ENCODE data around the gene ANP32E. TPM values are rescaled to one million over a fixed set of nuclear protein-coding genes. Genes with fewer than 3 reads are reported as not detected.

The ANP32E gene
- total RNA-seq, 1 donor from 2014 or later = 7.9 TPM

GRCh38 chr1:150185481-150185880 lies 50.4 kb downstream of the ANP32E start:
- H3K27me3 ChIP-seq (ENCODE audit: control insufficient read depth, insufficient read depth, low read length) = no peaks in the 10 kb centered on the region
- DNase-seq (ENCODE audit: low read depth) = no peak
- FAIRE-seq = no peak
- TF ChIP-seq, protein P1, sequence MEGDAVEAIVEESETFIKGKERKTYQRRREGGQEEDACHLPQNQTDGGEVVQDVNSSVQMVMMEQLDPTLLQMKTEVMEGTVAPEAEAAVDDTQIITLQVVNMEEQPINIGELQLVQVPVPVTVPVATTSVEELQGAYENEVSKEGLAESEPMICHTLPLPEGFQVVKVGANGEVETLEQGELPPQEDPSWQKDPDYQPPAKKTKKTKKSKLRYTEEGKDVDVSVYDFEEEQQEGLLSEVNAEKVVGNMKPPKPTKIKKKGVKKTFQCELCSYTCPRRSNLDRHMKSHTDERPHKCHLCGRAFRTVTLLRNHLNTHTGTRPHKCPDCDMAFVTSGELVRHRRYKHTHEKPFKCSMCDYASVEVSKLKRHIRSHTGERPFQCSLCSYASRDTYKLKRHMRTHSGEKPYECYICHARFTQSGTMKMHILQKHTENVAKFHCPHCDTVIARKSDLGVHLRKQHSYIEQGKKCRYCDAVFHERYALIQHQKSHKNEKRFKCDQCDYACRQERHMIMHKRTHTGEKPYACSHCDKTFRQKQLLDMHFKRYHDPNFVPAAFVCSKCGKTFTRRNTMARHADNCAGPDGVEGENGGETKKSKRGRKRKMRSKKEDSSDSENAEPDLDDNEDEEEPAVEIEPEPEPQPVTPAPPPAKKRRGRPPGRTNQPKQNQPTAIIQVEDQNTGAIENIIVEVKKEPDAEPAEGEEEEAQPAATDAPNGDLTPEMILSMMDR (IDR thresholded peaks at IDR 0.05; ENCODE audit: insufficient read depth, low read length, severe bottlenecking) = no peak
- no peak overlapping the region for H3K4me3 ChIP-seq (ENCODE audit: low read depth, low read length)
- H3K36me3 ChIP-seq (ENCODE audit: control insufficient read depth, insufficient read depth, low read length) = no peaks in the 10 kb centered on the region

DNA sequence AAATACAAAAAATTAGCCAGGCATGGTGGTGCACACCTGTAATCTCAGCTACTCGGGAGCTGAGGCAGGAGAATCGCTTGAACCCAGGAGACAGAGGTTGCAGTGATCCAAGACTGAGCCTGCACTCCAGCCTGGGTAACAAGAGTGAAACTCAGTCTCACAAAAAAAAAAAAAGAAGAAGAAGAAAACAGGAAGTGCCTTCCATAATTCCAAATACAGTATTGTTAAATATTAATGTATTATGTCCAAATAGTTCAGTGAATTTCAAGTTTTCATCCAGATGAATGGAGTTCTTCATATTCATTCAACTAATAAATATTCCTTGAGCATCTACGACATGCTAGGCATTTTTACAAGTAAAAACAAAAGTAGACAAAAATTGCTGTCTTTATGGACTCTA lies 52.9 kb downstream of the ANP32E start:
- Histone ChIP-seq H3K4me3 (ENCODE audit: low read depth, low read length) (no peak overlapping the region), H3K36me3 (ENCODE audit: control insufficient read depth, insufficient read depth, low read length) (no peaks in the 10 kb centered on the region), H3K27me3 (ENCODE audit: control insufficient read depth, insufficient read depth, low read length) (no peaks in the 10 kb centered on the region)
- DNase-seq (ENCODE audit: low read depth) = no peak
- TF ChIP-seq, protein P1 (IDR thresholded peaks at IDR 0.05; ENCODE audit: insufficient read depth, low read length, severe bottlenecking) = no peak
- FAIRE-seq = no peak

GRCh38 chr1:150182247-150182646 lies 53.7 kb downstream of the ANP32E start:
- FAIRE-seq (no peak), DNase-seq (ENCODE audit: low read depth) (no peak)
- Histone ChIP-seq H3K36me3 (ENCODE audit: control insufficient read depth, insufficient read depth, low read length) (no peaks in the 10 kb centered on the region), H3K4me3 (ENCODE audit: low read depth, low read length) (no peak overlapping the region), H3K27me3 (ENCODE audit: control insufficient read depth, insufficient read depth, low read length) (no peaks in the 10 kb centered on the region)
- TF ChIP-seq, protein P1 (IDR thresholded peaks at IDR 0.05; ENCODE audit: insufficient read depth, low read length, severe bottlenecking) = no peak

DNA sequence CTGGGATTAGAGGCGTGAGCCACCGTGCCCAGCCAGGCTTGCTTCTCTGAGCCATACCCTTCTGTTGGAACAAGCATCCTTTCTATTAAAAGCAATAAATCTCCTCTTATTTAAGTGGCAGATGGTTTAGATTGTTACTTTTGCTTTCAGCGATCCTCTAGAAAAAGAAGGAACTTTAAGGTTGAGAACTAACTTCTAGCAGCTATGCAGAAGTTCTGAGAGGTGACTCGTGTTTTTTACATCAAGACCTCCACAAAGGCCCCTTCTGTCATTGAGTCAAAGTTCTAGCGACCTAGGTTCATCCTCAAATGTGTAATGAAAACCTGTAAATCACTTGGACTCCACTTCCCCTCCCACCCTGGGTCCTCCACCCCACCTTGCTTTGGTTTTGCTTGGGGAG lies 55.4 kb downstream of the ANP32E start:
- no peak for DNase-seq (ENCODE audit: low read depth)
- Histone ChIP-seq H3K27me3 (ENCODE audit: control insufficient read depth, insufficient read depth, low read length) (no peaks in the 10 kb centered on the region), H3K36me3 (ENCODE audit: control insufficient read depth, insufficient read depth, low read length) (no peaks in the 10 kb centered on the region), H3K4me3 (ENCODE audit: low read depth, low read length) (no peak overlapping the region)
- TF ChIP-seq, protein P1 (IDR thresholded peaks at IDR 0.05; ENCODE audit: insufficient read depth, low read length, severe bottlenecking) = no peak
- no peak for FAIRE-seq

GRCh38 chr1:150179867-150180266 lies 56.0 kb downstream of the ANP32E start:
- TF ChIP-seq, protein P1 (IDR thresholded peaks at IDR 0.05; ENCODE audit: insufficient read depth, low read length, severe bottlenecking) = no peak
- no peak overlapping the region for H3K4me3 ChIP-seq (ENCODE audit: low read depth, low read length)
- DNase-seq (ENCODE audit: low read depth) (no peak), FAIRE-seq (no peak)
- H3K27me3 ChIP-seq (ENCODE audit: control insufficient read depth, insufficient read depth, low read length) = no peaks in the 10 kb centered on the region
- H3K36me3 ChIP-seq (ENCODE audit: control insufficient read depth, insufficient read depth, low read length) = no peaks in the 10 kb centered on the region

DNA sequence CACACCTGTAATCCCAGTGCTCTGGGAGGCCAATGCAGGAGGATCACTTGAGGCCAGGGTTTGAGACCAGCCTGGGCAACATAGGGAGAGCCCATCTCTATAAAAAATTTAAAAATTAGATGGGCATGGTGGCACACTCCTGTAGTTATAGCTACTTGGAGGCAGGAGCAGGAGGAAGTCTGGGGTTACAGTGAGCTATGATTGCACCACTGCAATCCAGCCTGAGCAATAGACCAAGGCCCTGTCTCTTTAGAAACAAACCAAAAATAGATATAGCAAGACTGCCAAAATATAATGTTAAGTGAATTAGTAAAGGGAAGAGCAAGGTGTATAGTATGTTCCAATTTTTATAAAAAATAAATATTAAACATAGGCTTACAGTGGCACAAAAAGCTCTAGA lies 57.4 kb downstream of the ANP32E start:
- no peak for DNase-seq (ENCODE audit: low read depth)
- no peak overlapping the region for H3K4me3 ChIP-seq (ENCODE audit: low read depth, low read length)
- H3K27me3 ChIP-seq (ENCODE audit: control insufficient read depth, insufficient read depth, low read length) = no peaks in the 10 kb centered on the region
- no peak for FAIRE-seq
- TF ChIP-seq, protein P1 (IDR thresholded peaks at IDR 0.05; ENCODE audit: insufficient read depth, low read length, severe bottlenecking) = no peak
- no peaks in the 10 kb centered on the region for H3K36me3 ChIP-seq (ENCODE audit: control insufficient read depth, insufficient read depth, low read length)

Data from bronchial epithelial cell (primary cell).